GM12878 (cell line): Measurements from ENCODE around the gene NAB1. TPM values are rescaled to one million over a fixed set of nuclear protein-coding genes. Genes with fewer than 3 reads are reported as not detected.

Source experiments
- ATAC-seq: fragments of 200-7000 bp; cut with Tn5 transposase; 3 replicates; pipeline ENCODE4 v1.9.1; 2020; ENCODE audit warnings: mild to moderate bottlenecking, moderate library complexity
- BruUV-seq: library from RNA; stranded (reverse); fragments of 400-500 nt; replicated peaks from 2 replicates; lab custom pipeline; 2021; lab: Mats Ljungman, UMichigan
- CTCF ChIA-PET: fragments of 300-600 bp; sonication (Branson Sonifier 250); formaldehyde crosslinking; extraction: SDS; loops from one replicate; lab custom pipeline; 2021; ENCODE audit warnings: inconsistent platforms; lab: Yijun Ruan, JAX
- POLR2A ChIA-PET: fragments of 350-600 bp; formaldehyde crosslinking; extraction: SDS; loops from one replicate; lab custom pipeline; 2021; ENCODE audit warnings: inconsistent platforms; lab: Charles Lee
- RAD21 ChIA-PET: fragments of 300-600 bp; sonication (Branson Sonifier 250); formaldehyde crosslinking; loops from one replicate; lab custom pipeline; 2023; ENCODE audit warnings: antibody characterized with exemption; ENCODE audit not compliant: unreplicated experiment; lab: Charles Lee
- SMC1A ChIA-PET: fragments of 300-600 bp; sonication (Branson Sonifier 250); formaldehyde crosslinking; loops from one replicate; lab custom pipeline; 2023; ENCODE audit not compliant: unreplicated experiment, uncharacterized antibody; lab: Charles Lee
- DNase-seq: peaks from one replicate; pipeline ENCODE4 v3.0.0-alpha.2; 2011; ENCODE audit warnings: low read depth, low spot score
- FAIRE-seq: peaks from 3 replicates; lab custom pipeline; 2011; peaks lifted over from hg19 to GRCh38; lab: Jason Lieb, UNC
- H2AFZ ChIP-seq: 2 replicates; pipeline ENCODE4 v1.6.0; 2011; ENCODE audit warnings: low read depth, low read length, control low read depth; ENCODE audit not compliant: control insufficient read depth
- H3K27ac ChIP-seq: 2 replicates; pipeline ENCODE4 v1.5.1; 2011; ENCODE audit warnings: control low read depth; ENCODE audit not compliant: control insufficient read depth, insufficient read depth
- H3K27me3 ChIP-seq, 2 experiments: replicated peaks in 1 of 2; 2 replicates each; pipeline versions ENCODE4 v1.6.0 to v1.6.1; 2011; ENCODE audit warnings: low read length in 1 of 2; ENCODE audit not compliant: control insufficient read depth in 2 of 2, insufficient read depth in 2 of 2
- H3K36me3 ChIP-seq, 2 experiments: 2 replicates each; pipeline ENCODE4 v1.5.1; 2011; ENCODE audit warnings: low read length in 1 of 2; ENCODE audit not compliant: control insufficient read depth in 2 of 2, insufficient read depth in 2 of 2
- H3K4me1 ChIP-seq: 2 replicates; pipeline ENCODE4 v1.6.1; 2011; ENCODE audit warnings: mild to moderate bottlenecking, low read length, moderate library complexity, mixed read lengths; ENCODE audit not compliant: control insufficient read depth, insufficient read depth
- H3K4me2 ChIP-seq: 2 replicates; pipeline ENCODE4 v1.6.0; 2011; ENCODE audit warnings: control low read depth; ENCODE audit not compliant: control insufficient read depth, insufficient read depth
- H3K4me3 ChIP-seq: fragments of 200-600 bp; sonication (generic); 2 replicates; pipeline ENCODE4 v1.5.1; 2016
- H3K79me2 ChIP-seq: 2 replicates; pipeline ENCODE4 v1.6.0; 2011; ENCODE audit warnings: low read length; ENCODE audit not compliant: control insufficient read depth, insufficient read depth
- H3K9ac ChIP-seq: 2 replicates; pipeline ENCODE4 v1.8.0; 2011; ENCODE audit warnings: low read length, control low read depth, mixed read lengths; ENCODE audit not compliant: control insufficient read depth, insufficient read depth
- H3K9me3 ChIP-seq: replicated peaks from 3 replicates; pipeline ENCODE4 v1.5.1; 2011; ENCODE audit warnings: mild to moderate bottlenecking, low read length; ENCODE audit not compliant: control insufficient read depth, insufficient read depth
- H4K20me1 ChIP-seq: 2 replicates; pipeline ENCODE4 v1.6.0; 2011; ENCODE audit not compliant: control insufficient read depth, insufficient read depth
- CHD2 ChIP-seq: IDR thresholded peaks from 2 replicates; pipeline ENCODE4 v1.6.1; 2011; ENCODE audit warnings: low read depth, low read length, improper control_type of control experiment, borderline replicate concordance
- CREB1 ChIP-seq: IDR thresholded peaks from 2 replicates; pipeline ENCODE4 v1.6.1; 2012; ENCODE audit warnings: low read depth, mild to moderate bottlenecking, inconsistent platforms
- CREM ChIP-seq: IDR thresholded peaks from 2 replicates; pipeline ENCODE4 v1.6.1; 2014; ENCODE audit warnings: antibody characterized with exemption, low read depth
- MTA2 ChIP-seq: fragments of 450-650 bp; IDR thresholded peaks from 2 replicates; pipeline ENCODE4 v1.6.1; 2016; ENCODE audit warnings: low read depth, mild to moderate bottlenecking, moderate library complexity
- MXI1 ChIP-seq: fragments of 150-350 bp; IDR thresholded peaks from 2 replicates; pipeline ENCODE4 v1.6.1; 2011; ENCODE audit warnings: low read depth, mild to moderate bottlenecking, inconsistent platforms, low read length, improper control_type of control experiment
- RFX5 ChIP-seq: IDR thresholded peaks from 2 replicates; pipeline ENCODE4 v1.6.1; 2011; ENCODE audit warnings: low read depth, low read length, improper control_type of control experiment
- SMC3 ChIP-seq: IDR thresholded peaks from 2 replicates; pipeline ENCODE4 v1.6.1; 2011; ENCODE audit warnings: low read length, improper control_type of control experiment, borderline replicate concordance
- STAT1 ChIP-seq: fragments of 450-650 bp; conservative IDR thresholded peaks from 2 replicates; pipeline ENCODE4 v1.6.1; 2014; ENCODE audit warnings: antibody characterized with exemption, mild to moderate bottlenecking
- SUPT20H ChIP-seq: IDR thresholded peaks from 2 replicates; pipeline ENCODE4 v1.6.1; 2011; ENCODE audit warnings: low read depth, mild to moderate bottlenecking, low read length, moderate library complexity, borderline replicate concordance; ENCODE audit not compliant: control insufficient read depth
- YBX1 ChIP-seq: fragments of 450-650 bp; IDR thresholded peaks from 2 replicates; pipeline ENCODE4 v1.6.1; 2016; ENCODE audit warnings: antibody characterized with exemption
- ZNF384 ChIP-seq: IDR thresholded peaks from 2 replicates; pipeline ENCODE4 v1.6.1; 2012; ENCODE audit warnings: low read depth, mild to moderate bottlenecking, low read length, improper control_type of control experiment, borderline replicate concordance
- WGBS: methylation state at CpG from one replicate; pipeline ENCODE4 v1.1.6; 2016; ENCODE audit warnings: low lambda C conversion rate; ENCODE audit not compliant: insufficient replicate concordance, insufficient coverage; ENCODE audit errors: missing lambda C conversion rate; 5-methylcytosine and 5-hydroxymethylcytosine counted together
- in situ Hi-C: fragments of 300-500 bp; cut with MboI; formaldehyde crosslinking; loops from 9 replicates; pipeline ENCODE4 v1.14.3; 2018; ENCODE audit warnings: mixed read lengths
- intact Hi-C: fragments of 100-400 bp; cut with micrococcal nuclease; formaldehyde crosslinking; loops from one replicate; pipeline ENCODE4 v1.14.2; 2022; ENCODE audit not compliant: unreplicated experiment
- polyA plus RNA-seq, 11 experiments: library from polyadenylated mRNA; depleted of rRNA in 4 of 11; unstranded in 6 of 11; stranded (reverse) in 5 of 11; fragments of >200 nt; fragmentation: Nextera tagmentation in 4 of 11; fragmentation: Illumina TruSeq in 1 of 11; extraction: Ambion mirVana in 4 of 11; extraction: Trizol in 1 of 11; gene quantifications; 1 replicate in 1 of 11; 2 replicates in 10 of 11; pipeline versions ENCODE4 v1.2.1 to v1.2.3, GENCODE V29; 2011 to 2016; ENCODE audit warnings: inconsistent platforms in 2 of 11, missing spikeins in 2 of 11, low read depth in 1 of 11
- total RNA-seq, 4 experiments: library from RNA; depleted of rRNA in 3 of 4; stranded (reverse); fragments of >200 nt in 3 of 4; fragmentation: Illumina TruSeq in 1 of 4; extraction: Trizol in 1 of 4; gene quantifications; 2 replicates each; pipeline versions ENCODE4 v1.2.1 to v1.2.3, GENCODE V29; 2013 to 2021
- TF ChIP-seq, protein P1 (sequence below): fragments of 450-650 bp; conservative IDR thresholded peaks from 2 replicates; pipeline ENCODE4 v1.6.1; 2017; ENCODE audit warnings: mild to moderate bottlenecking, moderate library complexity
- TF ChIP-seq, protein P2 (sequence below): IDR thresholded peaks from 2 replicates; pipeline ENCODE4 v1.6.1; 2012; ENCODE audit warnings: low read depth, low read length, improper control_type of control experiment

NAB1 gene
- total and polyA plus RNA-seq, 10 of the 15 experiments (the other 5 are each of a cell fraction or from before 2014, with no cell fraction given): 4.5 to 39.6 (median 23.0) TPM

DNA sequence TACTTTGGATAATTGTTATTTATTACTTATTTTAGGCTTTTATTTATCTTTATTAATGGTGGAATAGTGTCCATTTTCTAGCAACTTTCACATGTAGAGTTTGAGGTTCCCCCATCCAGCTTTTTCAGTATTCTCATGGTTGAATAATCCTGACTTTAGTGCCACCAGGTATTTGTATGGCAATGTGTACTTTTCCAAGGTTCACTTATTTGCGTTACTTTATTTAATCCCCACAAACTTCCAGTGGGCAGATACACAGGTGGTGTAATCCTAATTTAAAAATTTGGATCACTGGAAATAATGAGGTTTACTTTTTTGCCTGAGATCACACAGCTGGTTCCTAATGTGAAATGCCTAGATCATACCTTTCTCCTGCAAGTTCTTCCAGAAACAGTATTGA, 30.5 kb downstream of the NAB1 start:
- peak overlapping the region; percentile 21 for H3K9ac ChIP-seq
- POLR2A ChIA-PET: interaction anchor here (0.5 to 8.9 kb wide), 17 partner anchors 8 to 571 kb away, joined by 3 to 111 read pairs (median 10); partner anchors contain the start of gene NEMP2
- no peak for ATAC-seq
- CTCF ChIA-PET: interaction anchor here (0.6 to 13.0 kb wide), 49 partner anchors 15 to 590 kb away, joined by 3 to 283 read pairs (median 5); partner anchors contain the start of genes HIBCH and NEMP2
- in situ Hi-C loops (no loop called here), intact Hi-C loops (loop anchor here (1.0 to 2.0 kb wide), 2 partner anchors 43 to 145 kb away; partner anchors contain the start of gene NEMP2)
- peaks cover 49% of the 10 kb centered on the region for H3K4me1 ChIP-seq
- H3K4me3 ChIP-seq: peak overlapping the region; percentile 21; the same call in 1 of the 2 replicates
- no peaks in the 10 kb centered on the region for H4K20me1 ChIP-seq
- TSS peak; percentile 93 for BruUV-seq
- no peak overlapping the region; the same call in 1 of the 2 replicates for H2AFZ ChIP-seq
- no peaks in the 10 kb centered on the region for H3K27me3 ChIP-seq
- no peak for DNase-seq
- no peak for FAIRE-seq
- TF ChIP-seq, protein P1, sequence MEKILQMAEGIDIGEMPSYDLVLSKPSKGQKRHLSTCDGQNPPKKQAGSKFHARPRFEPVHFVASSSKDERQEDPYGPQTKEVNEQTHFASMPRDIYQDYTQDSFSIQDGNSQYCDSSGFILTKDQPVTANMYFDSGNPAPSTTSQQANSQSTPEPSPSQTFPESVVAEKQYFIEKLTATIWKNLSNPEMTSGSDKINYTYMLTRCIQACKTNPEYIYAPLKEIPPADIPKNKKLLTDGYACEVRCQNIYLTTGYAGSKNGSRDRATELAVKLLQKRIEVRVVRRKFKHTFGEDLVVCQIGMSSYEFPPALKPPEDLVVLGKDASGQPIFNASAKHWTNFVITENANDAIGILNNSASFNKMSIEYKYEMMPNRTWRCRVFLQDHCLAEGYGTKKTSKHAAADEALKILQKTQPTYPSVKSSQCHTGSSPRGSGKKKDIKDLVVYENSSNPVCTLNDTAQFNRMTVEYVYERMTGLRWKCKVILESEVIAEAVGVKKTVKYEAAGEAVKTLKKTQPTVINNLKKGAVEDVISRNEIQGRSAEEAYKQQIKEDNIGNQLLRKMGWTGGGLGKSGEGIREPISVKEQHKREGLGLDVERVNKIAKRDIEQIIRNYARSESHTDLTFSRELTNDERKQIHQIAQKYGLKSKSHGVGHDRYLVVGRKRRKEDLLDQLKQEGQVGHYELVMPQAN: no peak
- TF ChIP-seq, protein P2, sequence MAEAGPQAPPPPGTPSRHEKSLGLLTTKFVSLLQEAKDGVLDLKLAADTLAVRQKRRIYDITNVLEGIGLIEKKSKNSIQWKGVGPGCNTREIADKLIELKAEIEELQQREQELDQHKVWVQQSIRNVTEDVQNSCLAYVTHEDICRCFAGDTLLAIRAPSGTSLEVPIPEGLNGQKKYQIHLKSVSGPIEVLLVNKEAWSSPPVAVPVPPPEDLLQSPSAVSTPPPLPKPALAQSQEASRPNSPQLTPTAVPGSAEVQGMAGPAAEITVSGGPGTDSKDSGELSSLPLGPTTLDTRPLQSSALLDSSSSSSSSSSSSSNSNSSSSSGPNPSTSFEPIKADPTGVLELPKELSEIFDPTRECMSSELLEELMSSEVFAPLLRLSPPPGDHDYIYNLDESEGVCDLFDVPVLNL: no peak
- TF ChIP-seq MXI1 (no peak), ZNF384 (no peak), RFX5 (no peak), SUPT20H (no peak), CHD2 (no peak), CREB1 (no peak), CREM (no peak), STAT1 (no peak), SMC3 (no peak), MTA2 (no peak), YBX1 (no peak)
- no peaks in the 10 kb centered on the region for H3K9me3 ChIP-seq
- H3K79me2 ChIP-seq: peaks cover 18% of the 10 kb centered on the region
- SMC1A ChIA-PET: interaction anchor here (0.5 to 14.3 kb wide), 48 partner anchors 9 to 352 kb away, joined by 3 to 385 read pairs (median 6); partner anchors contain the start of genes NAB1 and NEMP2
- H3K27ac ChIP-seq: peak overlapping the region; percentile 87
- 95% methylated on average over 1 of the region's 1 CpG for WGBS
- no peaks in the 10 kb centered on the region; a peak in 1 of 4 replicates for H3K36me3 ChIP-seq
- RAD21 ChIA-PET: interaction anchor here (0.8 to 11.6 kb wide), 48 partner anchors 9 to 357 kb away, joined by 3 to 233 read pairs (median 8); partner anchors contain the start of genes INPP1 and NEMP2
- peak overlapping the region; percentile 92 for H3K4me2 ChIP-seq
